Stimulated activated CD4-positive, alpha-beta T cell treated with anti-CD3 and anti-CD28 coated beads, Interleukin-15, amount 100 ng/mL, for 48 hours (primary cell): ENCODE results near the gene TSPAN8.
"Not testable (repeated sequence)": the region's sequence is repeated elsewhere in the genome, so short reads cannot be mapped to it uniquely, and the experiment has no call there.

Experiments
- DNase-seq, 2 donors: peaks; one replicate each; pipeline ENCODE4 v3.0.0-alpha.2; 2020; ENCODE audit warnings: low read depth in 2 of 2

TSPAN8 gene

GRCh38 chr12:71125949-71126348, 31.9 kb downstream of the TSPAN8 start:
- DNase-seq: no peak

- no peak for DNase-seq
These were observed 32.3 kb downstream of the TSPAN8 start for GRCh38 chr12:71125515-71125914.

- DNase-seq: no peak
These were observed 32.9 kb downstream of the TSPAN8 start for GRCh38 chr12:71124835-71125460.

- DNase-seq: not testable (repeated sequence)
These were observed 44.7 kb downstream of the TSPAN8 start for GRCh38 chr12:71113148-71113547.

- no peak for DNase-seq
These were observed 48.0 kb downstream of the TSPAN8 start for GRCh38 chr12:71109834-71110233.

GRCh38 chr12:71108355-71108754, 49.4 kb downstream of the TSPAN8 start:
- no peak for DNase-seq

GRCh38 chr12:71107936-71108335, 49.9 kb downstream of the TSPAN8 start:
- DNase-seq: no peak

GRCh38 chr12:71105956-71106355, 51.8 kb downstream of the TSPAN8 start:
- DNase-seq: no peak

- no peak for DNase-seq
These were observed 65.5 kb downstream of the TSPAN8 start for GRCh38 chr12:71092290-71092689.

- no peak for DNase-seq
These were observed 66.8 kb downstream of the TSPAN8 start for GRCh38 chr12:71090971-71091370.

- DNase-seq: no peak
These were observed 72.2 kb downstream of the TSPAN8 start for GRCh38 chr12:71085575-71085974.

GRCh38 chr12:71075743-71076142, 82.1 kb downstream of the TSPAN8 start:
- no peak for DNase-seq
